ENCODE results near the gene RILPL1.

- TF ChIP-seq, protein P1, sequence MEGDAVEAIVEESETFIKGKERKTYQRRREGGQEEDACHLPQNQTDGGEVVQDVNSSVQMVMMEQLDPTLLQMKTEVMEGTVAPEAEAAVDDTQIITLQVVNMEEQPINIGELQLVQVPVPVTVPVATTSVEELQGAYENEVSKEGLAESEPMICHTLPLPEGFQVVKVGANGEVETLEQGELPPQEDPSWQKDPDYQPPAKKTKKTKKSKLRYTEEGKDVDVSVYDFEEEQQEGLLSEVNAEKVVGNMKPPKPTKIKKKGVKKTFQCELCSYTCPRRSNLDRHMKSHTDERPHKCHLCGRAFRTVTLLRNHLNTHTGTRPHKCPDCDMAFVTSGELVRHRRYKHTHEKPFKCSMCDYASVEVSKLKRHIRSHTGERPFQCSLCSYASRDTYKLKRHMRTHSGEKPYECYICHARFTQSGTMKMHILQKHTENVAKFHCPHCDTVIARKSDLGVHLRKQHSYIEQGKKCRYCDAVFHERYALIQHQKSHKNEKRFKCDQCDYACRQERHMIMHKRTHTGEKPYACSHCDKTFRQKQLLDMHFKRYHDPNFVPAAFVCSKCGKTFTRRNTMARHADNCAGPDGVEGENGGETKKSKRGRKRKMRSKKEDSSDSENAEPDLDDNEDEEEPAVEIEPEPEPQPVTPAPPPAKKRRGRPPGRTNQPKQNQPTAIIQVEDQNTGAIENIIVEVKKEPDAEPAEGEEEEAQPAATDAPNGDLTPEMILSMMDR (conservative IDR thresholded peaks at IDR 0.05), result no peak
- no peak for TF ChIP-seq EZH2 (IDR thresholded peaks at IDR 0.05; ENCODE audit: low read depth)
Observed at GRCh38 chr12:123516216-123516780, 17.2 kb downstream of the RILPL1 start.

Data from PC-9 (cell line).